Left renal cortex interstitium (tissue), 4 donors: Measurements from ENCODE around the gene ETAA1. TPM values are rescaled to one million over a fixed set of nuclear protein-coding genes. Genes with fewer than 3 reads are reported as not detected.
A peak's percentile ranks its signal among the peaks of the same experiment; 100 is the strongest.

Experiments
- DNase-seq, 4 donors: peaks; one replicate each; pipeline ENCODE4 v3.0.0-alpha.2; 2013; ENCODE audit warnings: low read depth in 4 of 4, low spot score in 2 of 4, missing footprints in 1 of 4
- polyA plus RNA-seq, 4 donors: library from polyadenylated mRNA; unstranded; fragments of 120-200 nt; gene quantifications; one replicate each; pipeline ENCODE4 v1.2.1, GENCODE V29; 2013; ENCODE audit not compliant: insufficient read length in 4 of 4

ETAA1 gene
- polyA plus RNA-seq = 10 to 100 TPM; 23.9 to 29.6 (median 26.4) TPM

- DNase-seq = peak; percentile 69 to 89 (median 80)
These were observed at the start of gene ETAA1 for GRCh38 chr2:67397143-67397986. Gene ETAA1, plus strand, starts transcription at chr2:67397333. Its CDS starts 116 bp downstream, at chr2:67397449.

DNA sequence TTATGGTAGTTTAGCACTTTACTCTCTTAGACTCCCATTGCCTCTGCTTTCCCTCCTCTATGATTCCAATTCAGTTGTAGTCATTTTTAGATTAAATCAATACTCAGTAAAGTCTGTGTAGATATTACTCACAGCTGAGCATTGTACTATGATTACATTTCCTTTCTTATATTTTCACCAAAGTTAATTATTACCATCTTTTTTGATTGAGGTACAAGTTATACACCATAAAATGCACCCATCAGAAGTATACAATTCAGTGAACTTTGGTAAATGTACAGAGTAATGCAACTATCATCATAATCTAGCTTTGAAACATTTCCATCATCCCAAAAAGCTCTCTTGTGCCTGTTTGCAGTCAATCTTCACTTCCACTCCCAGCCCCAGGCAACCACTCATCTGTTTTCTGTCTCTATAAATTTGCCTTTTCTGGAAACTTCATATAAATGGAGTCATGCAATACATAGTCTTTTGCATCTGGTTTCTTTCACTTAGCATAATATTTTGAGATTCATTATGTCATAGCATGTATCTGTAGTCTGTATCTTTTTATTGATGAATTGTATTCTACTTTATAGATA lies 30.2 kb upstream of the ETAA1 start:
- no peak for DNase-seq

- no peak for DNase-seq
These were observed 22.7 kb upstream of the ETAA1 start for GRCh38 chr2:67374481-67374880.

GRCh38 chr2:67374949-67375348 lies 22.2 kb upstream of the ETAA1 start:
- DNase-seq = no peak

GRCh38 chr2:67378555-67378954 lies 18.6 kb upstream of the ETAA1 start:
- DNase-seq = no peak

GRCh38 chr2:67379048-67379447 lies 18.1 kb upstream of the ETAA1 start:
- no peak for DNase-seq

DNA sequence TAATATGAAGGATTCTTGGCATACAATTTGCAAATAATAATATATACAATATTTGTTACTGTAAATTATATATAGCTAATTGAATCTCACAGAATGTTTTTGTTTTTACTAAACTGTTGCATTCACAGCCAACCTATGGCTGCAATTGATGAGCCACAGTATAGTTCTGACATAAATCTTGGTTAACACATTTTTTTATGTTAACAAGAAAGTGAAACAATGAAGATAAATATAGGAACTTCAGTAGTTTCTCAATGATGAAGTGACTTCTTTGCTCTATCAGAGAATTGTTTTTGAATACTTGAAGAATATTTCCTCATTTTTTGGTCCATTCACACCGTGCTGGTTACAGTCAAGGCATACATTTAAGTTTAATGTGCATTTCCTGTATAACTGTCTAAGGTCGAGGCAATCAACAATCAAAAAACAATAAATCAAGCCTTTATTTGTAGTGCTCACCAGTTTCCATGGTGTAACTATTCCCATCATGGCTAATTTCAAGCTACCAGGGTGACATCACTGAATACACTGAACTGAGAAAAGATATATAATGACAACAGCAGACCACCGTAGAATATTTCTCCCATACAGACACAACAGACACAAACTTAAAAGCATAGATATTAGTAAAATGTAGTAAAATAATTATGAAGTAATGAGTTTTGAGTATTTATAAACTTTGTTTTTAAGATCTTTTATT lies 12.9 kb upstream of the ETAA1 start:
- no peak for DNase-seq

DNA sequence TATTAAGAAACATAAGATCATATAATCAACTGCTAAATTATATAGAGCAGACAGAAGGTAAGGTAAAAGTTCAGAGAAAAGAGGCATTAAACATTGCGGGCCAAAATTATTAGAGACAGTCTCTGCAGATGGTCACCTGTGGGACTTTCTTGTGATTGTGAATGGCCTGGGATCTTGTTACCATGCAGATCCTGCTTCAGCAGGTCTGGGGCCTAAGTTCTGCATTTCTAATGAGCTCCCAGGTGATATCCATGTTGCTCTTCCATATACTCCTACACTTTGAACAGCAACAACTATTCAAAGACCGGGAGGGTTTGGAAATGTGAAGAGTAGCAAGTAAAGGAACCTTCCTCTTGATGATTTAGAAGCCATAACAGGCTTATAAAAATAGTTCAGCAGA lies 8.5 kb upstream of the ETAA1 start:
- no peak for DNase-seq

GRCh38 chr2:67389286-67389685 lies 7.8 kb upstream of the ETAA1 start:
- DNase-seq = peak in 1 of 4 donors; percentile 9

DNA sequence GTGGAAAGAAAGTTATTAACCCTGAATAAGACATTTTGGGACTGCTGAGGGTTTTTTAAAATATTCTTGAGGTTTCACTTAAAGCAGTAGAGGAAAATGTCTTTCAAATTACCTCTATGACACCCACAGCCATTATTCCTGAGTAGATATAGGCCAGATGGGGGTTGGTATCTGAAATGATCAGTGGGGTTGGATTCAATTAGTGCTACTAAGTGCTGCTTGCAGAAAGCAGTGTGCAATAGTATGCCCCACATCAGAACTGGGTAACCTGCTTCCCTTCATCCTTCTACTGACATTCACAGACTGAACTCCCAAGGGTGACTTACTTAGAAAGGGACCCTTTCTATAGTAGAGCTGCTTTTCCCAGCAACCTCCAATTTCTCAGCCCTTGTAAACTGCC lies 7.3 kb upstream of the ETAA1 start:
- no peak for DNase-seq

- no peak for DNase-seq
These were observed 3.9 kb upstream of the ETAA1 start for GRCh38 chr2:67393237-67393636.

DNA sequence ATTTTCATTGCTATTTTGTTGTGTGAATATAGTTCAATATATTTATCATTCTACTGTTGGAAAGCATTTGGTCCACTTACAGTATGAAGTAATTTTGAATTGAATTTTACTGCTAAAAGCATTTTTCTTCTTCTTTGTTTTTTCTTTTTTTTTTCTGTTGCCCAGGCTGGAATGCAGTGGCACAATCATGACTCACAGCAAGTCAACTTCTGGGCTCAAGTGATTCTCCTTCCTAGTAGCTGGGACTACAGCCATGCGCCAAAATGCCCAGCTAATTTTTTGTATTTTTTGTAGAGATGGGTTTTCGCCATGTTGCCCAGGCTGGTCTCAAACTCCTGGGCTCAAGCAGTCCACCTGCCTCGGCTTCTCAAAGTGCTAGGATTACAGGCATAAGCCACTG lies 2.4 kb upstream of the ETAA1 start:
- no peak for DNase-seq

DNA sequence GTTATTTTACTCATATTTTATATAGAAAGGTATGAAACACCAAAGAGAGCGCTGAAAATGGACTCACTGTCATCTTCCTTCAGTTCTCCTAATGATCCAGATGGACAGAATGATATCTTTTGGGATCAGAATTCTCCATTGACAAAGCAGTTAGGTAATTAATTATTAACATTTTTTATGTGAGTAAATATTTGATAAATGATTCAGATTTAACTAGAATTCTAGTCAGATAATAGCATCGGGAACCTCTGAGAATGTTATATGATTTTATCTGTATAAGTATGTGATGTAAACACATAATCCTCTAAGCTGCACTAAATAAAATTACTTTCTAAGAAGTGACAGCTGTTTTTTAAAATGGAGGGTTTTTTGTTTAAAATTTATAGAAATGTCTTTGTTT lies 2.0 kb downstream of the ETAA1 start:
- no peak for DNase-seq

DNA sequence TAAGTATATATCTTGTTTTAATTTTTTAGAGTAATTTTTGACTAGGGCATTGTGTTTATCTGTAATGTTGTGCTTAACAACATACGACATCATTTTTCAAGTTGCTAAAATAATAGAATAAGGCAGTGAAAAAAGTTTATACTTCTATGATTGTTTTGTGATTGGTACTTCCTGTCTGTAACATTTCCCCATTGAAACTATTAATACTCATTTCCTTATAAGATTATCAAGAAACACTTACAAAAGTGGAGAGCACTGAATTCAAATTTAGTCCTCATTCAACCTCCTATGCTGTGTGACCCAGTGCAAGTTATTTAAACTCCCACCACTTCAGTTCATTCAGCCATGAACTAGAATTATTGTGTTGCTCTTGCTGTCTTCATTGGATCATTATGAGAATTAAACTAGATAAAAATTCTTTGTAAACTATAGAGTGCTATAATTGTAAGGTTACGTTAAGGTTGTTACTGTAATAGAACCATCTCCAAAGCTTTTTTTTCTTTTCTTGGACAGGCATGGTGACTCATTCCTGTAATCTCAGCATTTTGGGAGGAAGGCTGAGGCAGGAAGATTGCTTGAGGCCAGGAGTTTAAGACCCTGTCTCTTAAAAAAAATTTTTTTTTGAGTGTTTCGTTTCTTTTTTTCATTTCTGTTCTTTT lies 2.8 kb downstream of the ETAA1 start:
- DNase-seq = no peak

DNA sequence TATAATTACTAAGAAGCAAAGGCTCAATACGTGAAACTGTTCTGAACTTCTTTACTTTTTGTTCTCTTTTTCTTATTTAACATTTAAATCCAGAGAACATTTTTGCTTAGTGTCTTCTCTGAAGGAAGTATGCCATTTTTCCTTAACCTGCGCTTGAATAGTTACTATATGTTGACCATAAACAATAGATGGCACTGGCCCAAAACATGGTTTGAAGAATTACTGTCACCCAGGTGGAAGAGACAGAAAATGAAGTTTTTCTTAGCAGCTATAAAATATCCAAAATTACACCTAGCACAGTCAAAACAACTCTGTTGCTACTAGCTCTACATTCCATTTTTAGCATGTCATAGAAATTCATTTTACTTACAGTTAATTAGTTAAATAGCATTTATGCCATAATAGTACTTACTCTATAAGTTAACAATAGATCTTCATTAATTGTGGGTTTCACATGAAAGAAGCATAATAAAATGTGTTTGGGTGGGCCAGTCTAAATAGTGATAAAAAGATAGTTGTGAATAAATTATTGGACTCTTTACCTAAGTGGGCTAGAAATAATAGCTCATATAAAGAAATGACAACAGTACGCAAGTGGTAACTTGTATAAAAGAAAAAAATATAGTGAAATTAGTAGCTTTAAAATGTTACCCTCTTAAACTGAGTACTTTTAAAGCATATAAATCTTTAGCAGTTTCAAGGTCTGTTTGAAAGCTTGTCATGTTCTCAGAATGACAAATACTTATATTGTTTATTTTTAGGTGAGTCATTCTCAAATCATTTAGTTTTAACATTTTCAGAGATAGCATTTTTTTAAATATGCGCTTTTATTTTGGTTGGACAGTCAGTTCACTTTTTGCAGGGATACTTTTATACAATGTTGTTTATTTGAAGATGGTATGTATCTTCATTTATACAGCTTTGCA lies 3.7 kb downstream of the ETAA1 start:
- no peak for DNase-seq

- DNase-seq = no peak
These were observed 11.2 kb downstream of the ETAA1 start for GRCh38 chr2:67408346-67408745.

- DNase-seq = no peak
These were observed 15.3 kb downstream of the ETAA1 start for GRCh38 chr2:67412424-67412823.

DNA sequence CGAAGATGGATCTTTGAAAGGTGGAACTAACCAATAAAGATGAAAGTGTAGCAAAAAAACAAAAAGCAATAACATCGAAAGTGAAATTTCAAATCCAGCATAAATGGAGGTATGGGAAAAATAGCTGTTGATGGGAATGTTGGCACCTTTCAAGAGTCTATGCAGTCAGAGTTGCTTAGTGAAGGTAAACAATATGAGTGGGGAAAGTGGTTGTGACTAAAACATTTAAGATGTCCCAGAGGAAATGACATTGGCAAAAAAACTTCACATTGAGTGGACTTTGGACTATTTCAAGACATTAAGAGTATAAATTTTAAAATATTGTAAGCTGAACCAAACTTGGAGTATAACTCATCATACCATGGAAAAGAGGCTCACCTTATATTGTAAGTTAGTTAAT lies 17.7 kb downstream of the ETAA1 start:
- no peak for DNase-seq

DNA sequence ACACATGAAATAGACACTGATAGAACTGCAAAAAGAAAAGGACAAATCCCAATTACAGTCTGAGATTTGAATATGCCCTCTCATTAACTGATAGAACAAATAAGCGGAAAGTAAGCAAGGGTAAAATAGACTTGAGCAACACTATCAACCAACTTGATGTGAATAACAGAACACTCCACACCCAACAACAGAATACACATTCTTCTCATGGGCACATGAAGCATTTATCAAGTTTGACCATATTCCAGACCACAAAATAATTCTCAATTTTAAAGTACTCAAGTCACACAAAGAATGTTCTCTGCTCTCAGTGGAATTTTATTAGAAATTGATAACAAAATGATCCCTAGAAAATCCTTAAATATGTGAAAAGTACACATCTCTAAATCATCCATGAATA lies 19.0 kb downstream of the ETAA1 start:
- no peak for DNase-seq

GRCh38 chr2:67423489-67423888 lies 26.4 kb downstream of the ETAA1 start:
- no peak for DNase-seq
